ENCODE data around the gene SGPL1. TPM values are rescaled to one million over a fixed set of nuclear protein-coding genes. Genes with fewer than 3 reads are reported as not detected.

SGPL1 gene
- total RNA-seq, 4 donors from 2014 or later: 12.9 to 31.0 (median 21.3) TPM

DNA sequence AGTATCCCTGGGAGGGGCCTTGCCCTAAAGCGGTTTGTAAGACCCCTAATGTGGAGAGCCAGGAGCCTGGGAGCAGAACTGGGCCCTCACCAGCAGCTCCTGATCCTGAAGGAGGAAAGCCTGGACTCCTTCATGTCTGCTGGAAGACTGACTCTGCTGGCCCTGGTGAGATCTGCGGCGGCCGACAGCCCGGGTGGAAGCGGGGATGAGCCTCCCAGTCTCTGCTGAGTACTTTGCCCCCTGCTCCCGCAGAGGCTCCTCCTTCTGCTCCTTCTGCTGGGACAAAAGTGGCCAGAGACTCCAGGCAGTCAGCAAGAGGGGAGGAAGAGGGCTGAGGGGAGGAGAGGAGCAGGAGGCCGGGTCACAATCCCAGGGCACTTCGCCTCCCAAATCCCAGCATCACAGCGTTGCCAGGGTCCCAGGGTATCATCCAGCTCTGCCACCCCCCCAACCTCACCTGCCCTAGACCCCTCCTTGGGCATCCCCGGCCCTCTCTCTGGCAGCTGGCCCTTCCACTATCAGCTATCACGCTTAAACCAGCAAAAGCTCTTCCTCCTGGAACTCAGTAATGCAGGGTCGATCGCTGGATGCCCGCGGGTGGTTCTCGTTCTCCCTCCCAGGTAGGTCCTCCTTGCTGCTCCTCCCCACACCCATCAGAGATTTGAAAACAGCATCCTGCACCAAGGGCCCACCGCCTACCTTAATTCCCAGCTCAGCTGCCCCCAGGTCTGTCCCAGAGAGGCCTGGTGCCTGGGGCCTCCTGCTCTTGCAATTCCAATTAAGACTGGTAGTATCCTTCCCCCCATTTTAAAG lies 38.5 kb upstream of the SGPL1 start:
- H3K27me3 ChIP-seq: no peaks in the 10 kb centered on the region
- intact Hi-C loops (cut with DNase I): no loop called here
- H3K9me3 ChIP-seq: no peaks in the 10 kb centered on the region
- WGBS: 94% methylated on average over 10 of the region's 18 CpGs
- no peak overlapping the region for H3K4me3 ChIP-seq
- DNase-seq (ENCODE audit: extremely low spot score): no peak
- TF ChIP-seq POLR2AphosphoS5 (IDR thresholded peaks at IDR 0.05): no peak
- TF ChIP-seq POLR2A (IDR thresholded peaks at IDR 0.05; ENCODE audit: low read depth): no peak
- no peak for TF ChIP-seq CTCF (IDR thresholded peaks at IDR 0.05)
- no peak for TF ChIP-seq EP300 (IDR thresholded peaks at IDR 0.05)
- no peak overlapping the region for H3K27ac ChIP-seq (replicated peaks in 1 of 4)
- no peaks in the 10 kb centered on the region for H3K4me1 ChIP-seq
- no peaks in the 10 kb centered on the region for H3K36me3 ChIP-seq

- Histone ChIP-seq H3K4me3 (no peak overlapping the region), H3K27me3 (no peaks in the 10 kb centered on the region), H3K4me1 (no peaks in the 10 kb centered on the region), H3K36me3 (no peaks in the 10 kb centered on the region), H3K9me3 (no peaks in the 10 kb centered on the region), H3K27ac (replicated peaks in 1 of 4) (no peak overlapping the region)
- intact Hi-C loops (cut with DNase I): no loop called here
- TF ChIP-seq POLR2AphosphoS5 (IDR thresholded peaks at IDR 0.05): no peak
- TF ChIP-seq EP300 (IDR thresholded peaks at IDR 0.05): no peak
- no peak for TF ChIP-seq CTCF (IDR thresholded peaks at IDR 0.05)
- TF ChIP-seq POLR2A (IDR thresholded peaks at IDR 0.05; ENCODE audit: low read depth): no peak
- 87% methylated on average over 9 of the region's 9 CpGs for WGBS
- peak; percentile 62 for DNase-seq (ENCODE audit: extremely low spot score)
Measured at GRCh38 chr10:70778267-70778924, 37.4 kb upstream of the SGPL1 start.

DNA sequence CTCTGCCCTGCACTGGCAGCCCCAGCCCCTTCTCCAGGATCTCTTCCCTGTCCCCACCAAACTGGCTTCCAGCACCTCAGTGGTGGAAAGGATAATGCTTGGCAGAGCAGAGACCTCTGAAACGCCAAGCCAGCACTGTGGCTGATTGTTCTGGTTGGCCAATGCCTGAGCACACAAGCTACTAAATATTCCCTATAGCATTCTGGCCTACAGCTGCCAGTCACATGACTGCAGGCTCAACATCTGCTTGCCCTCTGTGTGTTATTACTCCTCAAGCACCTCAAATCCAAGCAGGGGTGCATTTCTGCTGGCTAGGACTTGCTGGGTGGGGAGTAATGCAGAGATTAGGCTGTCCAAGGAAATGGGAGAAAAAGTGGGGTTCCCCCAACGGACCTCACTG lies 36.7 kb upstream of the SGPL1 start:
- no peak overlapping the region for H3K4me3 ChIP-seq
- TF ChIP-seq EP300 (IDR thresholded peaks at IDR 0.05): no peak
- no peak for TF ChIP-seq POLR2AphosphoS5 (IDR thresholded peaks at IDR 0.05)
- no peak overlapping the region for H3K27ac ChIP-seq (replicated peaks in 1 of 4)
- no peaks in the 10 kb centered on the region for H3K9me3 ChIP-seq
- DNase-seq (ENCODE audit: extremely low spot score): peak; percentile 85
- H3K36me3 ChIP-seq: no peaks in the 10 kb centered on the region
- intact Hi-C loops (cut with DNase I): no loop called here
- WGBS: 75% methylated on average over 2 of the region's 2 CpGs
- H3K27me3 ChIP-seq: no peaks in the 10 kb centered on the region
- H3K4me1 ChIP-seq: no peaks in the 10 kb centered on the region

- Histone ChIP-seq H3K9me3 (no peaks in the 10 kb centered on the region), H3K4me1 (no peaks in the 10 kb centered on the region), H3K27ac (replicated peaks in 1 of 4) (no peak overlapping the region), H3K27me3 (no peaks in the 10 kb centered on the region), H3K36me3 (no peaks in the 10 kb centered on the region), H3K4me3 (no peak overlapping the region)
- intact Hi-C loops (cut with DNase I): no loop called here
- DNase-seq (ENCODE audit: extremely low spot score): peak; percentile 89
- 88% methylated on average over 15 of the region's 16 CpGs for WGBS
- TF ChIP-seq POLR2AphosphoS5 (IDR thresholded peaks at IDR 0.05) (no peak), EP300 (IDR thresholded peaks at IDR 0.05) (no peak), CTCF (IDR thresholded peaks at IDR 0.05) (no peak), POLR2A (IDR thresholded peaks at IDR 0.05; ENCODE audit: low read depth) (no peak)
Measured at GRCh38 chr10:70779511-70780369, 36.0 kb upstream of the SGPL1 start.

DNA sequence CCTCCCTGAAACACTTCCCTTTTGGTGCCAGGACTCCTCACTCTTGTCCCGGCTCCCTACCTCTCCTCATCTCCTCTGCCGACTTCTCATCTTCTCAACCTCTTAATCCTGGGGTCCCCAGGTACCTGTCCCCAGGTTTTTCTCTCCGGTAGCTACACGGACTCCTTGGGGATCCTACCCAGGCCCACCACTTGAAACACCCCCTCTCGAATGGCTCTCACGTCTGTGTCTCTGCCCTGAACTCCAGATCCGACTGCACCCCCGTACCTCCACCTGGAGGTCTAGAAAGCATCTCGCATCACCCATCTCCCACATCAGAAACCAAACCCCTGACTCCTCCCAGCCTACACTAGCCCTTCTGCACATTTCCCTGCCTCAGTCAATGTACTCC lies 35.4 kb upstream of the SGPL1 start:
- no peaks in the 10 kb centered on the region for H3K9me3 ChIP-seq
- DNase-seq (ENCODE audit: extremely low spot score): peak; percentile 60
- H3K27ac ChIP-seq (replicated peaks in 1 of 4): no peak overlapping the region
- TF ChIP-seq EP300 (IDR thresholded peaks at IDR 0.05) (no peak), POLR2A (IDR thresholded peaks at IDR 0.05; ENCODE audit: low read depth) (no peak), POLR2AphosphoS5 (IDR thresholded peaks at IDR 0.05) (no peak), CTCF (IDR thresholded peaks at IDR 0.05) (no peak)
- intact Hi-C loops (cut with DNase I): no loop called here
- H3K4me3 ChIP-seq: no peak overlapping the region
- no peaks in the 10 kb centered on the region for H3K36me3 ChIP-seq
- H3K27me3 ChIP-seq: no peaks in the 10 kb centered on the region
- H3K4me1 ChIP-seq: no peaks in the 10 kb centered on the region
- 96% methylated on average over 9 of the region's 9 CpGs for WGBS

Measured in esophagus muscularis mucosa (tissue), 4 donors.